Fibroblast of mammary gland (primary cell): ENCODE data around the gene GPC6.

Experiments used
- DNase-seq: peaks from one replicate; pipeline ENCODE4 v3.0.0-alpha.2; 2010; ENCODE audit warnings: low read depth
- H3K4me3 ChIP-seq: 2 replicates; pipeline ENCODE4 v1.5.1; 2011; ENCODE audit warnings: low read depth, mild to moderate bottlenecking, low read length, moderate library complexity; ENCODE audit not compliant: control insufficient read depth
- TF ChIP-seq, protein P1 (sequence below): conservative IDR thresholded peaks from 2 replicates; pipeline ENCODE4 v1.5.1; 2011; ENCODE audit warnings: low read depth, low read length, inconsistent platforms; ENCODE audit not compliant: control insufficient read depth, insufficient read depth

Gene GPC6

DNA sequence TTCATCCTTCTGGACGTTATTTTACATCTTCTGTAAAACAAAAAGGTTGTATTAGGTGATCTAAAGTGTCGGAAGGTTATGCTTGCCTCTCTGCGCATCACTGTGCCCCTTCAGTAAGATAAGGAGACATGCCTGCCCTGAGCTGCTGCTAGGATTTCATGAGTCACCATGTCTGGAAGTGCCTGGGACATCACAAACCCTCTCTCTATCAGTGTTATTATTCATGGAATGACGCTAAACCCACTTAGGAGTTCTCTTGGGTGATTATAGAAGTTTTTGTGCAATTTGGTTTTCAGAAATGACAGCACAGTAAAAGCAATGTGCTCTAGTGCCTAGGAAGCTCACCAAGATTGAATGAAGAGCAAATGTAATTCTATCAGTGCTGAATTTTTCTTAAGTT, 635.2 kb downstream of the GPC6 start:
- H3K4me3 ChIP-seq, result no peak overlapping the region
- DNase-seq, result peak; percentile 85
- TF ChIP-seq, protein P1, sequence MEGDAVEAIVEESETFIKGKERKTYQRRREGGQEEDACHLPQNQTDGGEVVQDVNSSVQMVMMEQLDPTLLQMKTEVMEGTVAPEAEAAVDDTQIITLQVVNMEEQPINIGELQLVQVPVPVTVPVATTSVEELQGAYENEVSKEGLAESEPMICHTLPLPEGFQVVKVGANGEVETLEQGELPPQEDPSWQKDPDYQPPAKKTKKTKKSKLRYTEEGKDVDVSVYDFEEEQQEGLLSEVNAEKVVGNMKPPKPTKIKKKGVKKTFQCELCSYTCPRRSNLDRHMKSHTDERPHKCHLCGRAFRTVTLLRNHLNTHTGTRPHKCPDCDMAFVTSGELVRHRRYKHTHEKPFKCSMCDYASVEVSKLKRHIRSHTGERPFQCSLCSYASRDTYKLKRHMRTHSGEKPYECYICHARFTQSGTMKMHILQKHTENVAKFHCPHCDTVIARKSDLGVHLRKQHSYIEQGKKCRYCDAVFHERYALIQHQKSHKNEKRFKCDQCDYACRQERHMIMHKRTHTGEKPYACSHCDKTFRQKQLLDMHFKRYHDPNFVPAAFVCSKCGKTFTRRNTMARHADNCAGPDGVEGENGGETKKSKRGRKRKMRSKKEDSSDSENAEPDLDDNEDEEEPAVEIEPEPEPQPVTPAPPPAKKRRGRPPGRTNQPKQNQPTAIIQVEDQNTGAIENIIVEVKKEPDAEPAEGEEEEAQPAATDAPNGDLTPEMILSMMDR, result no peak

GRCh38 chr13:93862259-93862658, 635.7 kb downstream of the GPC6 start:
- TF ChIP-seq, protein P1, result no peak
- DNase-seq, result peak; percentile 49
- H3K4me3 ChIP-seq, result no peak overlapping the region

DNA sequence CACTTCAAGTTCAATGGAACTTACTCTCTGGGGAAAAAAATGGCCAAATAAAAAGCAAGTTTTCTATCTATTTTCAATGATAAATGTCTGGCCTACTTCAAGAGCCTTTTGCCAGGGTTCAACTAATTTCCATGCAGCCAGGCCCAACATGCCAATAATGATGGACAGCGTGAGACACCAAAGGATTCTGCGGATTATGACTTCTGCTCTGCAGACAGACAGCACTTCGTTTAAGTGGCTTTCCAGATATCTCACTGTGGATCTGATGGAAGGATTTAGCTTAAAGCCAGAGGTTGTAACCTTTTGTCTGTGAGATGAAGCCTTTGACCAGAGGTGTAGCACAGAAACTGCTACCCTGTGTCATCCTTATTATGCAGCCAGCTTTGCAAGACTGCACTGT, 638.6 kb downstream of the GPC6 start:
- H3K4me3 ChIP-seq, result no peak overlapping the region
- no peak for DNase-seq
- TF ChIP-seq, protein P1, result no peak

- peak; percentile 40 for DNase-seq
- H3K4me3 ChIP-seq, result no peak overlapping the region
- TF ChIP-seq, protein P1, result no peak
Measured at GRCh38 chr13:93867481-93867880, 640.9 kb downstream of the GPC6 start.

DNA sequence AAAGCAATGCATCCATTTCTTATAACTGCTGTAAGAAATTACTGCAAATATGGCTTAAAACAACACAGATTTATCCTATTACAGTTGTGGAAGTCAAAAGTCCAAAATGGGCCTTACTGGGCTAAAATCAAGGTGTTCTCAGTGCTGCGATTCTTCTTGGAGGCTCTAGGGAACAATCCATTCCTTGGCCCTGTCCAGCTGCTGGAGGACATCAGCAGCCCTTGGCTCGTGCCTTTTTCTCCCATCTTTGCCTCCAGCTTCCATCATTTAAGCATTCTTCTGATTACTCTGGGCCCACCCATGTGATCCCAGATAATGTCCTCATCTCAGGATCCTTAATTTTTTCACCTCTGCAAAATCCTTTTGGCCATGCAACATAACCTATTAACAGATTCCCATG, 645.8 kb downstream of the GPC6 start:
- no peak overlapping the region for H3K4me3 ChIP-seq
- TF ChIP-seq, protein P1, result no peak
- DNase-seq, result no peak

GRCh38 chr13:93872786-93873347, 646.3 kb downstream of the GPC6 start:
- TF ChIP-seq, protein P1, result no peak
- no peak for DNase-seq
- H3K4me3 ChIP-seq, result no peak overlapping the region

GRCh38 chr13:93875547-93875946, 648.9 kb downstream of the GPC6 start:
- H3K4me3 ChIP-seq, result no peak overlapping the region
- DNase-seq, result peak; percentile 75
- TF ChIP-seq, protein P1, result no peak
